OCI-LY1 (cell line): ENCODE measurements around the gene NCAPD2.
A peak's percentile ranks its signal among the peaks of the same experiment; 100 is the strongest.

Experiments
- H2AFZ ChIP-seq: fragments of 200-600 bp; sonication (generic), shearing (Covaris generic); 2 replicates; pipeline ENCODE4 v1.6.0; 2014; ENCODE audit warnings: antibody characterized with exemption, mild to moderate bottlenecking, low read length
- H3F3A ChIP-seq: fragments of 200-600 bp; sonication (generic), shearing (Covaris generic); 2 replicates; pipeline ENCODE4 v1.6.0; 2014; ENCODE audit warnings: mild to moderate bottlenecking, antibody characterized with exemption, low read length, moderate library complexity; ENCODE audit not compliant: insufficient read depth
- H3K27ac ChIP-seq: fragments of 200-600 bp; sonication (generic); 2 replicates; pipeline ENCODE4 v1.5.1; 2014; ENCODE audit warnings: low read length, mixed run types, mild to moderate bottlenecking, low read depth; ENCODE audit not compliant: poor library complexity, severe bottlenecking
- H3K27me3 ChIP-seq: fragments of 200-600 bp; sonication (generic); 2 replicates; pipeline ENCODE4 v1.6.0; 2014; ENCODE audit warnings: antibody characterized with exemption, mild to moderate bottlenecking, low read length, moderate library complexity; ENCODE audit not compliant: insufficient read depth
- H3K36me3 ChIP-seq: fragments of 200-600 bp; sonication (generic); 2 replicates; pipeline ENCODE4 v1.6.1; 2014; ENCODE audit warnings: mild to moderate bottlenecking, antibody characterized with exemption, low read length, moderate library complexity, mixed read lengths; ENCODE audit not compliant: insufficient read depth
- H3K4me1 ChIP-seq: fragments of 200-600 bp; sonication (generic); 2 replicates; pipeline ENCODE4 v1.5.1; 2014; ENCODE audit warnings: mild to moderate bottlenecking, low read length, moderate library complexity; ENCODE audit not compliant: insufficient read depth, severe bottlenecking
- H3K4me2 ChIP-seq: fragments of 200-600 bp; sonication (generic), shearing (Covaris generic); 2 replicates; pipeline ENCODE4 v1.6.1; 2014; ENCODE audit warnings: low read length
- H3K4me3 ChIP-seq: fragments of 200-600 bp; sonication (generic); 2 replicates; pipeline ENCODE4 v1.5.1; 2014; ENCODE audit warnings: low read length, low read depth, mild to moderate bottlenecking, mixed read lengths; ENCODE audit not compliant: poor library complexity, severe bottlenecking
- H3K79me2 ChIP-seq: fragments of 200-600 bp; shearing (Covaris generic); 2 replicates; pipeline ENCODE4 v1.6.1; 2016; ENCODE audit warnings: mixed run types, low read length, mixed read lengths; ENCODE audit not compliant: insufficient read depth
- H3K9ac ChIP-seq: fragments of 200-600 bp; sonication (generic), shearing (Covaris generic); 2 replicates; pipeline ENCODE4 v1.6.1; 2014; ENCODE audit warnings: mild to moderate bottlenecking, low read length, mixed read lengths
- H3K9me2 ChIP-seq: fragments of 200-600 bp; sonication (generic), shearing (Covaris generic); 2 replicates; pipeline ENCODE4 v1.6.1; 2014; ENCODE audit warnings: low read depth, mild to moderate bottlenecking, low read length, mixed read lengths
- H3K9me3 ChIP-seq: fragments of 200-600 bp; shearing (Covaris generic); 2 replicates; pipeline ENCODE4 v1.6.1; 2014; ENCODE audit warnings: low read length, mixed read lengths
- H4K20me1 ChIP-seq: fragments of 200-600 bp; sonication (generic), shearing (Covaris generic); 2 replicates; pipeline ENCODE4 v1.6.0; 2016; ENCODE audit warnings: mild to moderate bottlenecking, low read length; ENCODE audit not compliant: insufficient read depth
- CTCF ChIP-seq: fragments of 200-600 bp; sonication (generic), shearing (Covaris generic); IDR thresholded peaks from 2 replicates; pipeline ENCODE4 v1.5.1; 2017; ENCODE audit warnings: mild to moderate bottlenecking, antibody characterized with exemption, low read length, moderate library complexity, mixed read lengths
- EZH2 ChIP-seq: fragments of 200-600 bp; sonication (generic), shearing (Covaris generic); IDR thresholded peaks from 2 replicates; pipeline ENCODE4 v1.8.0; 2017; ENCODE audit warnings: borderline replicate concordance, mixed run types, mild to moderate bottlenecking, antibody characterized with exemption, low read length, moderate library complexity, mixed read lengths

Gene NCAPD2

GRCh38 chr12:6539707-6540134 lies 45.8 kb downstream of the NCAPD2 start:
- peaks cover 60% of the 10 kb centered on the region for H3K4me1 ChIP-seq
- H2AFZ ChIP-seq, result no peak overlapping the region
- no peaks in the 10 kb centered on the region; the same call in none of the 2 replicates for H3F3A ChIP-seq
- H3K36me3 ChIP-seq, result peaks cover 62% of the 10 kb centered on the region
- H3K9me3 ChIP-seq, result no peaks in the 10 kb centered on the region
- H3K27me3 ChIP-seq, result no peaks in the 10 kb centered on the region
- TF ChIP-seq CTCF (peak; percentile 3; the same call in 1 of the 2 replicates), EZH2 (no peak)
- H3K9ac ChIP-seq, result no peak overlapping the region; the same call in 1 of the 2 replicates
- H3K79me2 ChIP-seq, result peaks cover 14% of the 10 kb centered on the region
- no peak overlapping the region for H3K4me3 ChIP-seq
- peak overlapping the region; percentile 85 for H3K27ac ChIP-seq
- H4K20me1 ChIP-seq, result no peaks in the 10 kb centered on the region
- H3K4me2 ChIP-seq, result peak overlapping the region; percentile 31; the same call in 1 of the 2 replicates
- H3K9me2 ChIP-seq, result no peaks in the 10 kb centered on the region

- H3K9me2 ChIP-seq, result no peaks in the 10 kb centered on the region
- H2AFZ ChIP-seq, result no peak overlapping the region
- TF ChIP-seq EZH2, result no peak
- no peak for TF ChIP-seq CTCF
- no peaks in the 10 kb centered on the region for H3K27me3 ChIP-seq
- H3K27ac ChIP-seq, result peak overlapping the region; percentile 85
- H3K4me2 ChIP-seq, result peak overlapping the region; percentile 31
- peaks cover 57% of the 10 kb centered on the region for H3K36me3 ChIP-seq
- H4K20me1 ChIP-seq, result no peaks in the 10 kb centered on the region
- peaks cover 8% of the 10 kb centered on the region for H3K79me2 ChIP-seq
- no peaks in the 10 kb centered on the region; the same call in none of the 2 replicates for H3F3A ChIP-seq
- H3K9me3 ChIP-seq, result no peaks in the 10 kb centered on the region
- no peak overlapping the region; the same call in 1 of the 2 replicates for H3K9ac ChIP-seq
- H3K4me1 ChIP-seq, result peaks cover 60% of the 10 kb centered on the region
- no peak overlapping the region for H3K4me3 ChIP-seq
Observed at GRCh38 chr12:6540181-6540877, 46.4 kb downstream of the NCAPD2 start.

GRCh38 chr12:6541371-6542165 lies 47.7 kb downstream of the NCAPD2 start:
- Histone ChIP-seq H3K79me2 (no peaks in the 10 kb centered on the region), H4K20me1 (no peaks in the 10 kb centered on the region)

More at GRCh38 chr12:6541371-6542165, 47.7 kb downstream of the NCAPD2 start:
- Histone ChIP-seq H3K4me2 (no peak overlapping the region), H3K9ac (no peak overlapping the region), H3F3A (no peaks in the 10 kb centered on the region; the same call in none of the 2 replicates), H3K36me3 (peaks cover 53% of the 10 kb centered on the region), H3K27me3 (no peaks in the 10 kb centered on the region), H3K27ac (peak overlapping the region; percentile 85), H3K4me3 (no peak overlapping the region), H3K9me2 (no peaks in the 10 kb centered on the region), H3K4me1 (peaks cover 49% of the 10 kb centered on the region), H3K9me3 (no peaks in the 10 kb centered on the region), H2AFZ (no peak overlapping the region)
- TF ChIP-seq CTCF, result no peak
- no peak for TF ChIP-seq EZH2
